Prostate gland (tissue), 2 donors: Measurements from ENCODE around the gene NPIPA7.
"Not testable (repeated sequence)": the region's sequence is repeated elsewhere in the genome, so short reads cannot be mapped to it uniquely, and the experiment has no call there.

Experiments used
- CTCF ChIP-seq, 4 experiments: fragments of 200-600 bp in 2 of 4; fragments of 450-650 bp in 2 of 4; sonication (generic) in 2 of 4; IDR thresholded peaks; 1 replicate in 3 of 4; 2 replicates in 1 of 4; pipeline ENCODE4 v1.5.1; 2016 to 2019; ENCODE audit warnings: antibody characterized with exemption in 4 of 4, mild to moderate bottlenecking in 2 of 4, moderate library complexity in 2 of 4
- POLR2A ChIP-seq: fragments of 450-650 bp; IDR thresholded peaks from one replicate; pipeline ENCODE4 v1.6.1; 2016; ENCODE audit warnings: antibody characterized with exemption, mild to moderate bottlenecking
- POLR2AphosphoS5 ChIP-seq: sonication (generic); formaldehyde crosslinking; IDR thresholded peaks from one replicate; pipeline ENCODE4 v1.6.1; 2017; ENCODE audit warnings: antibody characterized with exemption

GRCh38 chr16:16366552-16367284 is 12.2 kb upstream of the NPIPA7 start:
- TF ChIP-seq CTCF (IDR thresholded peaks at IDR 0.05); POLR2AphosphoS5; POLR2A: not testable (repeated sequence)
